HCT116 (cell line): ENCODE data around the gene PLAC8.

Experiments
- EZH2 ChIP-seq: fragments of 200-600 bp; sonication (generic); IDR thresholded peaks from 2 replicates; pipeline ENCODE4 v1.6.1; 2017; ENCODE audit warnings: antibody characterized with exemption, mixed run types
- EZH2phosphoT487 ChIP-seq: fragments of 200-600 bp; IDR thresholded peaks from 2 replicates; pipeline ENCODE4 v1.6.1; 2018; ENCODE audit warnings: antibody characterized with exemption, borderline replicate concordance
- POLR2A ChIP-seq: IDR thresholded peaks from 2 replicates; pipeline ENCODE4 v1.7.0; 2011; ENCODE audit warnings: borderline replicate concordance; ENCODE audit not compliant: insufficient read depth, insufficient read length; ENCODE audit errors: extremely low read depth
- POLR2AphosphoS5 ChIP-seq: IDR thresholded peaks from 2 replicates; pipeline ENCODE4 v1.6.1; 2011; ENCODE audit warnings: mild to moderate bottlenecking, low read depth, low read length, moderate library complexity
- RAD21 ChIP-seq: IDR thresholded peaks from 2 replicates; pipeline ENCODE4 v1.6.1; 2012; ENCODE audit warnings: low read depth, mild to moderate bottlenecking
- SIN3A ChIP-seq: IDR thresholded peaks from 2 replicates; pipeline ENCODE4 v1.6.1; 2012; ENCODE audit warnings: low read depth
- TCF7L2 ChIP-seq: IDR thresholded peaks from 2 replicates; pipeline ENCODE4 v1.7.0; 2011; ENCODE audit warnings: borderline replicate concordance, inconsistent platforms; ENCODE audit not compliant: insufficient read depth, insufficient read length; ENCODE audit errors: extremely low read depth
- ZFX ChIP-seq: fragments of 450-650 bp; IDR thresholded peaks from 2 replicates; pipeline ENCODE4 v1.6.1; 2017
- TF ChIP-seq, protein P1 (sequence below), 3 experiments: fragments of 200-600 bp in 1 of 3; sonication (generic) in 1 of 3; IDR thresholded peaks in 2 of 3; conservative IDR thresholded peaks in 1 of 3; 2 replicates each; pipeline ENCODE4 v1.5.1; 2012 to 2017; ENCODE audit warnings: low read depth in 2 of 3, low read length in 2 of 3, antibody characterized with exemption in 1 of 3, borderline replicate concordance in 1 of 3, control low read depth in 1 of 3, mild to moderate bottlenecking in 1 of 3, mixed read lengths in 1 of 3, mixed run types in 1 of 3, moderate library complexity in 1 of 3; ENCODE audit not compliant: insufficient read depth in 1 of 3
- TF ChIP-seq, protein P2 (sequence below): IDR thresholded peaks from 2 replicates; pipeline ENCODE4 v1.6.1; 2012
- TF ChIP-seq, protein P3 (sequence below): IDR thresholded peaks from 2 replicates; pipeline ENCODE4 v1.6.1; 2012

DNA sequence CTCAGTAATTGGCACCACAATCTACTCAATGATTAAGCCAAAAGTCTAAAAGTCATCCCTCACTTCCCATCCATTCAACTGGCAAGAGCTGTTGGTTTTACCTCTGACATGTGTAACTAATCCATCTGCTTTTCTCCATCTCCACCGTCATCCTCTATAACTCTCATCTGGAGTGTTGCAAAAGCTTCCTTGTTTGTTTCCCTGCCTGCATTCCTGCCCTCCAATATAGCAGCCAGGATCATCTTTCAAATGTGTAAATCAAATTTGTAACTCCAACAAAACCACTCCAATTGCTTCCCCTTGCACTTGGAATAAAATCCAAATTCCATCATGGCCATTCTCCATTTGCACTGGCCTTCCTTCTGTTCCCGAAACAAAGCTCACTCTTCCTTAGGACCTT, 4.3 kb upstream of the PLAC8 start:
- TF ChIP-seq RAD21 (no peak), SIN3A (no peak), POLR2AphosphoS5 (no peak), ZFX (no peak), EZH2phosphoT487 (no peak), POLR2A (no peak), TCF7L2 (no peak), EZH2 (no peak)
- TF ChIP-seq, protein P1, sequence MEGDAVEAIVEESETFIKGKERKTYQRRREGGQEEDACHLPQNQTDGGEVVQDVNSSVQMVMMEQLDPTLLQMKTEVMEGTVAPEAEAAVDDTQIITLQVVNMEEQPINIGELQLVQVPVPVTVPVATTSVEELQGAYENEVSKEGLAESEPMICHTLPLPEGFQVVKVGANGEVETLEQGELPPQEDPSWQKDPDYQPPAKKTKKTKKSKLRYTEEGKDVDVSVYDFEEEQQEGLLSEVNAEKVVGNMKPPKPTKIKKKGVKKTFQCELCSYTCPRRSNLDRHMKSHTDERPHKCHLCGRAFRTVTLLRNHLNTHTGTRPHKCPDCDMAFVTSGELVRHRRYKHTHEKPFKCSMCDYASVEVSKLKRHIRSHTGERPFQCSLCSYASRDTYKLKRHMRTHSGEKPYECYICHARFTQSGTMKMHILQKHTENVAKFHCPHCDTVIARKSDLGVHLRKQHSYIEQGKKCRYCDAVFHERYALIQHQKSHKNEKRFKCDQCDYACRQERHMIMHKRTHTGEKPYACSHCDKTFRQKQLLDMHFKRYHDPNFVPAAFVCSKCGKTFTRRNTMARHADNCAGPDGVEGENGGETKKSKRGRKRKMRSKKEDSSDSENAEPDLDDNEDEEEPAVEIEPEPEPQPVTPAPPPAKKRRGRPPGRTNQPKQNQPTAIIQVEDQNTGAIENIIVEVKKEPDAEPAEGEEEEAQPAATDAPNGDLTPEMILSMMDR (IDR thresholded peaks at IDR 0.05 in 2 of 3, conservative IDR thresholded peaks at IDR 0.05 in 1 of 3; ENCODE audit: borderline replicate concordance in 1 of 3, insufficient read depth in 1 of 3, low read depth in 2 of 3, low read length in 2 of 3) = no peak
- TF ChIP-seq, protein P2, sequence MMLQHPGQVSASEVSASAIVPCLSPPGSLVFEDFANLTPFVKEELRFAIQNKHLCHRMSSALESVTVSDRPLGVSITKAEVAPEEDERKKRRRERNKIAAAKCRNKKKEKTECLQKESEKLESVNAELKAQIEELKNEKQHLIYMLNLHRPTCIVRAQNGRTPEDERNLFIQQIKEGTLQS = no peak
- TF ChIP-seq, protein P3, sequence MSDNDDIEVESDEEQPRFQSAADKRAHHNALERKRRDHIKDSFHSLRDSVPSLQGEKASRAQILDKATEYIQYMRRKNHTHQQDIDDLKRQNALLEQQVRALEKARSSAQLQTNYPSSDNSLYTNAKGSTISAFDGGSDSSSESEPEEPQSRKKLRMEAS = no peak
